GM18867 (cell line): ENCODE measurements around the gene BAHCC1.

Source experiments
- ATAC-seq: cut with Tn5 transposase; IDR thresholded peaks from one replicate; pipeline ENCODE4 v1.9.1; 2021; ENCODE audit warnings: mild to moderate bottlenecking, moderate library complexity; ENCODE audit not compliant: unreplicated experiment

Gene BAHCC1

GRCh38 chr17:81396722-81397313 lies 1.6 kb downstream of the BAHCC1 start:
- ATAC-seq, result no peak

DNA sequence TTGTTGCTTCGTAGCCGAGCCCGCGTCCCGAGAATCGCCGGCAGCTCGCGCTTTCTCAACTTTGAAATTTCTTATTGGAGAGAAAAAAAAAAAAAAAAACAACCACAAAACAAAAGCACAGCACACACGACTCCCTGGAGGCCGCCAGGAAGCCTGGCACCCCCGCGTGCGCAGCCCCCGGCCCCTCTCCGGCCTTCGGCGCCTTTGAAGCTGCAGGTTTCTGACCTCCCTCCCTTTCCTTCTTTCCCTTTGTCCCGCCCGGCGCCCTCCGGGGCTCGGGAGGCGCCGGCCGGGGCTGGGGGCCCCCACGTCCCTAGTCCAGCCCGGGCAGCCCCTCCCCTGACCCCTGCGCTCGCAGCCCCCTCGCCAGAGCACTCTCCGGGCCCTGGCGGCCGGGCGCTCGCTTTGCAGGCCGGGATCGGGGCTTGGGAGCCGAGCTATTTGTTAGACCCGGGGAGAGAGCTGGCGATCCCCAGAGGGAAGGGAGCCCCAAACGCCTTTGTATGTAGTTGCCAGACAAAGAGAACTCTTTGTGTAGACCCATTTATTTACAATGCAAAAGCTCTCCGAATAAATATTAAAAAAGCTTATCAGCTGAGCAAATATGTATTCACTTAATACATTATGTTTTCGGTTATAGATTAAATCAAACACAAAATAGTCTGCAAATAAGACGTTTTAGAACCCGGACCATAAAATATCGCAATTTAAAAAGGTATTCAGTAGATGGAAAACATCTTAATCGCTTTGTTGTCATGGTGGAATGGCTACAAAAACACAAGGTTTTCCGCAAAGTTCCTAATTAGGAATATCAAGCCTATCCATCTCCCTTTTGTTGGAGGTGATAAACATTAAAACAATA lies 2.3 kb downstream of the BAHCC1 start:
- no peak for ATAC-seq

GRCh38 chr17:81398176-81398831 lies 3.0 kb downstream of the BAHCC1 start:
- ATAC-seq, result no peak

GRCh38 chr17:81398832-81399411 lies 3.7 kb downstream of the BAHCC1 start:
- ATAC-seq, result no peak

GRCh38 chr17:81399481-81400153 lies 4.4 kb downstream of the BAHCC1 start:
- ATAC-seq, result no peak

DNA sequence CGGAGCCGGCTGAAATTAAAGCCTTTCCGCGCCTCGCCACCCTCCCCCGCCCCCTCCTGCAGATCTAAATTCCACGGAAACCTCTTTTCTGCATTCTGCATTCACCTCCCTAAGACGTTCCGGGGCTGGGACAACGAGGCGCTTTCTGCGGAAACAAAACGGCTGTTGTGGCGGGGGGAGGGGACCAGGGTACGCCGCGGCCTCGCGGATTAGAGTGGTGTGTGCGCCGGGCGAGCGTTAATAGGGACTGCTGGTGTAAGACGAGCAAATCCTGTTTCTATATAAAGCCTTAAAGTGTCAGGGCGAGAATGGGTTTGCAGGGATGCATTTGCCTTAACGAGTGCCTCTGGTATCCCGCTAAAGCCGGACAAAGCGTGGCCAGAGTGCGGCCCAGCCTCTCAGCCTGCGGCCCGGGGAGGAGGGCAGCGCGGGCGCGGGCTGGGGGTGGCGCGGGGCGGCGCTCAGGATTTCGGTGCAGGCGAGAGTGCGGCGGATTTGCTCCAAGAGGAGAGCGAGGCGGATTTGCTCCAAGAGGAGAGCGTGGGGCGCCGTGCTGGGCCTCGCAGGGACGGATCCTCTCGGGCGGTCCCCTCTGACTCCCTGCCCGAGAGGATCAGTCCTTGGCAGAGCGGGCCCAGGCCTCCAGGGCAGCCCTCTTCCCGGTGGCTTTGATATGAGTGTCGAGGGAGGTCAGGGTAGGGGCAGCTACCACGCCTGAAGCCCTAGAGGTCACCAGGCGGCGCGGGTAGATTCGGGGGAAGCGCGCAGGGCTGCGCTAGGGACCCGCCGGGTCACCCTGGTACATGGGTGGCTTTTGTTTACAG lies 5.1 kb downstream of the BAHCC1 start:
- no peak for ATAC-seq

DNA sequence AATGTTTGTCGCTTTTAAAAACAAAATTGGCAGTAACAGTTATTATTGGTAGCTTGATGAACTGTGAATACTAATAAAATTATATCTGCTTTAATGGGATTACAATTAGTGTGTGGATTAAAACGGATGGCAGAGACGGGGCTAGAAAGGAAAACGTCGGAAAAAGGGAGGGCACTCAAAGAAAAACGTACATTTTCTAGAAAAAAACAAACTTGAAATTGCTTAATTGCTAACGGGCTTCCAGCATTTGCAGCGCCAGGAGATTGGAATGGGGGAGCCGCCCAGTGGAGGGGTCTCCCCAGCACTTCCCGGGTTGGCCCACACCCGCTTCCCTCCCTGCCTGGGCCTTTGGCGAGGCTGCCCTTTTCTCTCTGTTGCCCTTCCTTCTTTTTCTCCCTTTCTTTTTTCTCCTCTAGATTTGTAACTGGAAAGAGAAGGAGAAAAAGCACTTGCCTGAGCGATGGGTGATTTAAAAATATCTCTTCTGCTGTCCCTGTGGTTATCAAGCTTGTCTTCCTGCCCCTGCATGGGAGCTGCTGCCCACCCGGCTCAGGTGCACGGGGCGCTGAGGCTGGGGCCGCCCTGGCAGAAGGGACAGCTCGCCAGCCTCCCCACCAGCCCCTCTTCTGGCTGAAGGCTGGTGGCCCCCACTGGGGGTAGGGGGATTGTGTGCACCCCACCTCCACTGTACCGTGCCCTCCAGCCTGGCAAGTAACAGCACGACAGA lies 5.9 kb downstream of the BAHCC1 start:
- no peak for ATAC-seq

GRCh38 chr17:81401723-81402529 lies 6.7 kb downstream of the BAHCC1 start:
- no peak for ATAC-seq

- no peak for ATAC-seq
These were observed 7.3 kb downstream of the BAHCC1 start for GRCh38 chr17:81402530-81402941.

DNA sequence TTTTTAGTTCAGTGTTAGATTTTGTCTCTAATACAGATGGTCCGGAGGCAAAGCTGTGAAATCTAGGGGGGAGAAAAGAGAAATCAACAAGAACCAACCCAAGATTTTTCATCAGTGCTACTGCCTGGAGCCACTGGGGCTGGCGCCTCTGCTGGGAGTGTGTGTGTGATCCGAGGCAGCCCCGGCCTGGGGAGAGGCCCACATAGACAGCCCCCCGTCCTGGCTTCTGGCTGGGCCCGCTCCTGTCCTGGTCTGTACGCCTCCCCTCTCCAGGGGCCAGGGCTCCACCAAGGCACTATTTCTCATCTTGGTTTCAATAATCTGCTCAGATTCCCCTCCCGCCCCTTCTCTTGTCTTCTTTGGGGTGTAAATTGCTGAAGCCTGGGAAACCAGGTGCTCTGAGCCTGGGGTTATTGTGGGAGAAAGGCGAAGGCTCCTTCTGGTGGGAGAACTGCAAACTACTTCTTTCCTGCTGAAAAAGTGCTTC lies 7.8 kb downstream of the BAHCC1 start:
- ATAC-seq, result no peak

DNA sequence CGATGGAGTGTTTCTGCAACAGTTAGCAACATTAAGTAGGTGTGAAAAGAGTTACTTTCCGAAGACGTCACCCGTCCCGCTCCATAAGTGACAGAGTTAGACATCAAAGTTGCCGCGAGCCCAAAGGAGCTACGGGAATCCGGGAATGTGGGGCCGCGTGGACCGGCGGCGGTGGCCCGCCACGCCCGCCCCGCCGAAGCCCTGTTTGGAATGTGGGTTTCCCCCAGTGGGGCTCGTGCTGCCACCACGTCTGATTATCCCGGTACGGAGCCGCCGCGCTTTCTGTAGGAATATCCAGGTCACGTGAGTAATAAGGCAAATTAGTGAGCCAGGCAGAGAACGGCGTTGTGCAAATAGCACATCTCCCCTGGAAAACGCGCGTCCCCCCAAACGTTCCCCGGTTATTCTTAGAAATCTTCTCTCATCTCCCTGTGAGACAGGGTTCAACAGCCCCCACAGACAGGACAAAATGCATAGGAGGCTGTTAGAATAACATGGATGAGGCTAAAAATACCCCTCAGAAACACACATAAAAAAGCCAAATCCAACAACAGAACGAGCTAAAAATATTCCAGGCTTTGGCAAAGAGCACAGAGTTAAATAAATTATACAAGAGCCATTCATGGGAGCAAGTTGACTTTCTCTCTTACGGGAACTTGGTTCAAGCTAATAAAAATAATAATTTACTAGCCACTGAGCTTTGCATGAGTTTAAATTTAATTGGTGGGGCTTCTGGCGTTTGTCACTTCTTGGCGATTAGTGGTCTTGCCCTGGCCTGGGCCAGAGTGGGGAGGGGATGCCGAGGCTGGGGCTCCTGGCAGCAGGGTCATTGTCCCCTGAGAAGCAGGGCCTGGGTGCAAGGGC lies 8.6 kb downstream of the BAHCC1 start:
- no peak for ATAC-seq

- no peak for ATAC-seq
These were observed 9.4 kb downstream of the BAHCC1 start for GRCh38 chr17:81404558-81405165.

DNA sequence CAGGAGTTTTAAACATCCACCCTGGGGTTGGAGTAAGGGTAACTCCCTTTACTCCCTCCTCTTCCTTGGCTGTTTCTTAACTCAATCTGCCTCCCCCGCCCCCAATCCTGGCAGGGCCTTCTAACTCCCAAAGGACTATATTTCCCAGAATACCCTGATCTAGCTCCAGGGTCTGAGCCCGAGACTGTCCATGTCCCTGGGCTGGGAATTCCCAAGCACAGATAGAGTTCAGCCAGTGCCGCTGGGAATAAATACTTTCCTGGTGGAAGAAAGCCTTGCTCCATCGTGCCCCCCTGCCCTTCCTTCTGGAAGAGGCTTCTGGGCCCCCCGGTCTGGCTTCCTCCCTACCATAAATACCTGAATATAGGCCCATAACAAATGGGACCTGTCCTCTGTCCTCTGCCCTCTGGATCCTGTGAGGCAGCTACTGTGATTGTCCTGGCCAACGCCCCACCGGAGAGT lies 10.2 kb downstream of the BAHCC1 start:
- ATAC-seq, result no peak

DNA sequence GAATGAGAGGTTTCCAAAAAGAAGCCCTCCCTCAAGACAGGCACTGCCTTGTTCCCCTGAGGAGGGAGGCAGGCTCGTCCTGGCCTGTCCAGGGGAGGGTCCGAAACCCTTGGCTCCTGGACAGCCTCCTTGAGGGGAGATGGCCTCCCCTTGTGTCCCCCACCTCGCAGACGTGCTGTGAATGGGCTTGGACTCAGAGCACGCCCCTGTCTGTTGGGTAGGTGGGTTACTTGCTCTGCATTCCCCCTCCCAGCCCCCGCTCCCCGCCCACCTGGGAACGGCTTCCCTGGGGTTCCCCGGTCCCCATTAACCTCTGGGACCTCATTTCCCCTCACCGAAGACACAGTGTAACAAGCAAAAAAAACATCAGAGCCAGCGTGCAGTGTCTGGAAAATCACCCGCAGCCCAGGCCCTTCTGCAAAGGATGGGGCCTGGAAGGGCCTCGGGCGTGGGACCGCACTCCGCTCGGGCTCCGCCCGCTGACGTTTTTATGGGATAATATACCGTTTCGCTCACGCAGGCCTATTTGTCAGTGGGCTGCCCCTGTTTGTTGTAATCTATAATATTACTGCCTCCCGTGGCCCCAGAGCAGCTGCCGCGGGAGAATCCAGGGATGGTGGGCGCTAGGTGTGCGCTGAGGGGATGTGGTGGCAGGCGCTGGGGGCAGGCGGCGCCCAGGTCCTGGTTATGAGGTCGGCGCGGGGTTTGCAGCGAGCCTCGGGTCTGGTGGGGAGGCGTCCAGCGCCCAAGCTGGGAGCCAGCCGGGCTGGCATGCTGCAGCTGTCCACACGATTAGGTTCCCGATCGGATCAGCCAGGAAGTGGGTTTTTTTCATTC lies 11.1 kb downstream of the BAHCC1 start:
- no peak for ATAC-seq

DNA sequence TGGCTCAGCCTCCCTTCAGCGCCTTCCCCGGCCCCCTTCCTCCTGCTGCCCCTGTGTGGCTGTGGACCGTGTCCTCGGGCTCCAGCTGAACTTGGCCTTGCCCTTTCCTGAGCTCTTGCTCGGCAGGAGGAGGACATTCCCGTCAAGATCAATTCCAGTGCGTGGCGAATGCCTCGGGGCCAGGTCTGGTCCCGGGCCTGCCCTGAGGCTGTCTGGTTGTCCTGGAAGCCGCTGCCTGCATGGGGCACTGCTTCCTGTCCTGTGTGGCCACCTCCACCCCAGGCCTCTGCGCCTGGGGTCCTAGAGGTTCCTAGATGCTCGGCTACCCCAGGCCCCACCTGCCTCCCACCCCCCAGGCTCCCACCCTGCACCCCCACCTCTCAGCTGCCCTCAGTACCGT lies 12.8 kb downstream of the BAHCC1 start:
- ATAC-seq, result no peak
